HepG2 (cell line): ENCODE measurements around the gene R3HDM4. TPM values are rescaled to one million over a fixed set of nuclear protein-coding genes. Genes with fewer than 3 reads are reported as not detected.
A peak's percentile ranks its signal among the peaks of the same experiment; 100 is the strongest.

Experiments used
- CCDC6 ChIP-seq: sonication (generic); formaldehyde crosslinking; IDR thresholded peaks from 2 replicates; pipeline ENCODE4 v1.8.1; 2022; ENCODE audit warnings: mild to moderate bottlenecking, missing genetic modification reagents, moderate library complexity
- DNMT3B ChIP-seq: conservative IDR thresholded peaks from 2 replicates; pipeline ENCODE4 v1.6.1; 2016; ENCODE audit warnings: missing biosample characterization, control low read depth
- HDAC2 ChIP-seq: sonication (generic); formaldehyde crosslinking; IDR thresholded peaks from 2 replicates; pipeline ENCODE4 v1.4.0; 2020; ENCODE audit warnings: missing genetic modification reagents
- JARID2 ChIP-seq: sonication (generic); formaldehyde crosslinking; IDR thresholded peaks from 2 replicates; pipeline ENCODE4 v1.8.1; 2023; ENCODE audit warnings: missing genetic modification reagents, inconsistent platforms; ENCODE audit not compliant: insufficient replicate concordance
- KDM5B ChIP-seq: sonication (generic); formaldehyde crosslinking; IDR thresholded peaks from 2 replicates; pipeline ENCODE4 v1.4.0; 2020; ENCODE audit warnings: missing genetic modification reagents, mild to moderate bottlenecking, borderline replicate concordance
- MEF2D ChIP-seq: sonication (generic); formaldehyde crosslinking; IDR thresholded peaks from 2 replicates; pipeline ENCODE4 v1.5.1; 2020; ENCODE audit warnings: mild to moderate bottlenecking, missing genetic modification reagents
- NKX3-1 ChIP-seq: sonication (generic); formaldehyde crosslinking; IDR thresholded peaks from 2 replicates; pipeline ENCODE4 v1.5.0; 2020; ENCODE audit warnings: missing genetic modification reagents
- SNAI1 ChIP-seq: sonication (generic); formaldehyde crosslinking; IDR thresholded peaks from 2 replicates; pipeline ENCODE4 v1.5.0; 2020; ENCODE audit warnings: mild to moderate bottlenecking, missing genetic modification reagents, borderline replicate concordance
- TCF7 ChIP-seq: sonication (generic); IDR thresholded peaks from 2 replicates; pipeline ENCODE4 v1.6.1; 2016; ENCODE audit warnings: antibody characterized with exemption, low read depth
- TOPORS ChIP-seq: sonication (generic); formaldehyde crosslinking; IDR thresholded peaks from 2 replicates; pipeline ENCODE4 v1.8.0; 2023; ENCODE audit warnings: mild to moderate bottlenecking, missing genetic modification reagents
- ZNF232 ChIP-seq: sonication (generic); formaldehyde crosslinking; IDR thresholded peaks from 2 replicates; pipeline ENCODE4 v1.4.0; 2020; ENCODE audit warnings: missing genetic modification reagents, borderline replicate concordance
- ZNF430 ChIP-seq: sonication (generic); formaldehyde crosslinking; IDR thresholded peaks from 2 replicates; pipeline ENCODE4 v1.9.0; 2021; ENCODE audit warnings: mild to moderate bottlenecking, missing genetic modification reagents
- ZNF746 ChIP-seq: sonication (generic); formaldehyde crosslinking; IDR thresholded peaks from 2 replicates; pipeline ENCODE4 v1.8.0; 2022; ENCODE audit warnings: mild to moderate bottlenecking, missing genetic modification reagents
- polyA plus RNA-seq, 8 experiments: library from polyadenylated mRNA; depleted of rRNA in 3 of 8; stranded (reverse) in 7 of 8; unstranded in 1 of 8; fragments of >200 nt; fragmentation: Illumina TruSeq in 4 of 8; extraction: Trizol in 4 of 8; gene quantifications; 2 replicates each; pipeline versions ENCODE4 v1.2.1 to v1.2.3, GENCODE V29; 2011 to 2016; ENCODE audit warnings: low read depth in 4 of 8, missing spikeins in 1 of 8, mixed read lengths in 1 of 8; ENCODE audit not compliant: insufficient read depth in 1 of 8
- total RNA-seq, 5 experiments: library from RNA; depleted of rRNA; stranded (reverse); fragments of >200 nt; fragmentation: Illumina TruSeq; extraction: Trizol; gene quantifications; 2 replicates each; pipeline ENCODE4 v1.2.3, GENCODE V29; 2016; ENCODE audit warnings: low read depth in 1 of 5
- TF ChIP-seq, protein P1 (sequence below): sonication (generic); formaldehyde crosslinking; IDR thresholded peaks from 2 replicates; pipeline ENCODE4 v1.4.0; 2020; ENCODE audit warnings: missing genetic modification reagents, borderline replicate concordance
- TF ChIP-seq, protein P2 (sequence below): sonication (generic); formaldehyde crosslinking; conservative IDR thresholded peaks from 2 replicates; pipeline ENCODE4 v1.4.0; 2020; ENCODE audit warnings: missing genetic modification reagents
- TF ChIP-seq, protein P3 (sequence below): sonication (generic); formaldehyde crosslinking; IDR thresholded peaks from 2 replicates; pipeline ENCODE4 v1.4.0; 2020; ENCODE audit warnings: missing genetic modification reagents
- TF ChIP-seq, protein P4 (sequence below): sonication (generic); formaldehyde crosslinking; IDR thresholded peaks from 2 replicates; pipeline ENCODE4 v1.4.0; 2020; ENCODE audit warnings: missing genetic modification reagents

R3HDM4 gene
- total and polyA plus RNA-seq, 2 of the 13 experiments (the other 11 are each of a cell fraction or from before 2014, with no cell fraction given) = 26.2 to 26.9 TPM

DNA sequence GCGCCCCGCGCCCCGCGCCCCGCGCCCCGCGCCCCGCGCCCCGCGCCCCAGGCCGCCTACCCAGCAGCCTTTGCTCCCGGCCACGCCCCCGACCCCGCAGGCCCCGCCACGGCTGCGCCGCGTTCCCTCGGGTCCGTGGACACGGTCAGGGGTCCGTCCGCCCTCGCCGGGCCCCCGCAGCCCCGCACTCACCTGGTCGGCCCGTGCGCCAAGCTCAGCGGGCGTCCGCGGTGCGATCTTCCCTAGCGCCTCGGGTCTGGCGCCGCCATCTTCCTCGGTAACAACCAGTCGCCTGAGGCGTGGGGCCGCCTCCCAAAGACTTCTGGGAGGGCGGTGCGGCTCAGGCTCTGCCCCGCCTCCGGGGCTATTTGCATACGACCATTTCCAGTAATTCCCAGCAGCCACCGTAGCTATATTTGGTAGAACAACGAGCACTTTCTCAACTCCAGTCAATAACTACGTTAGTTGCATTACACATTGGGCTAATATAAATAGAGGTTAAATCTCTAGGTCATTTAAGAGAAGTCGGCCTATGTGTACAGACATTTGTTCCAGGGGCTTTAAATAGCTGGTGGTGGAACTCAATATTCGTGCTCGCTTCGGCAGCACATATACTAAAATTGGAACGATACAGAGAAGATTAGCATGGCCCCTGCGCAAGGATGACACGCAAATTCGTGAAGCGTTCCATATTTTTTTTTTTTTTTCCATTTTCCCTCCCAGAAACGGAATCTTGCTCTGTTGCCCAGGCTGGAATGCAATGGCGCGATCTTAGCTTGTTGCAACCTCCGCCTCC, 19.9 kb downstream of the R3HDM4 start, which contains the start of the genes MED16 and RNU6-9 (continued):
- TF ChIP-seq, protein P1, sequence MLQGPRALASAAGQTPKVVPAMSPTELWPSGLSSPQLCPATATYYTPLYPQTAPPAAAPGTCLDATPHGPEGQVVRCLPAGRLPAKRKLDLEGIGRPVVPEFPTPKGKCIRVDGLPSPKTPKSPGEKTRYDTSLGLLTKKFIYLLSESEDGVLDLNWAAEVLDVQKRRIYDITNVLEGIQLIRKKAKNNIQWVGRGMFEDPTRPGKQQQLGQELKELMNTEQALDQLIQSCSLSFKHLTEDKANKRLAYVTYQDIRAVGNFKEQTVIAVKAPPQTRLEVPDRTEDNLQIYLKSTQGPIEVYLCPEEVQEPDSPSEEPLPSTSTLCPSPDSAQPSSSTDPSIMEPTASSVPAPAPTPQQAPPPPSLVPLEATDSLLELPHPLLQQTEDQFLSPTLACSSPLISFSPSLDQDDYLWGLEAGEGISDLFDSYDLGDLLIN = no peak
- no peak for TF ChIP-seq SNAI1 (CRISPR knock-in tag)
- 0 out of 2 replicates have a peak, but pooled peaks have one; percentile 31 for TF ChIP-seq ZNF232
- TF ChIP-seq JARID2 = no peak
- no peak for TF ChIP-seq ZNF746 (CRISPR knock-in tag)
- TF ChIP-seq KDM5B = peak; percentile 58; the same call in 1 of the 2 replicates
- 0 out of 2 replicates have a peak, but pooled peaks have one; percentile 31 for TF ChIP-seq DNMT3B (CRISPR knock-in tag)
- TF ChIP-seq CCDC6 = 0 out of 2 replicates have a peak, but pooled peaks have one; percentile 14
- TF ChIP-seq, protein P2, sequence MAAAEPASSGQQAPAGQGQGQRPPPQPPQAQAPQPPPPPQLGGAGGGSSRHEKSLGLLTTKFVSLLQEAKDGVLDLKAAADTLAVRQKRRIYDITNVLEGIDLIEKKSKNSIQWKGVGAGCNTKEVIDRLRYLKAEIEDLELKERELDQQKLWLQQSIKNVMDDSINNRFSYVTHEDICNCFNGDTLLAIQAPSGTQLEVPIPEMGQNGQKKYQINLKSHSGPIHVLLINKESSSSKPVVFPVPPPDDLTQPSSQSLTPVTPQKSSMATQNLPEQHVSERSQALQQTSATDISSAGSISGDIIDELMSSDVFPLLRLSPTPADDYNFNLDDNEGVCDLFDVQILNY = peak; percentile 51; the same call in 1 of the 2 replicates
- TF ChIP-seq, protein P3, sequence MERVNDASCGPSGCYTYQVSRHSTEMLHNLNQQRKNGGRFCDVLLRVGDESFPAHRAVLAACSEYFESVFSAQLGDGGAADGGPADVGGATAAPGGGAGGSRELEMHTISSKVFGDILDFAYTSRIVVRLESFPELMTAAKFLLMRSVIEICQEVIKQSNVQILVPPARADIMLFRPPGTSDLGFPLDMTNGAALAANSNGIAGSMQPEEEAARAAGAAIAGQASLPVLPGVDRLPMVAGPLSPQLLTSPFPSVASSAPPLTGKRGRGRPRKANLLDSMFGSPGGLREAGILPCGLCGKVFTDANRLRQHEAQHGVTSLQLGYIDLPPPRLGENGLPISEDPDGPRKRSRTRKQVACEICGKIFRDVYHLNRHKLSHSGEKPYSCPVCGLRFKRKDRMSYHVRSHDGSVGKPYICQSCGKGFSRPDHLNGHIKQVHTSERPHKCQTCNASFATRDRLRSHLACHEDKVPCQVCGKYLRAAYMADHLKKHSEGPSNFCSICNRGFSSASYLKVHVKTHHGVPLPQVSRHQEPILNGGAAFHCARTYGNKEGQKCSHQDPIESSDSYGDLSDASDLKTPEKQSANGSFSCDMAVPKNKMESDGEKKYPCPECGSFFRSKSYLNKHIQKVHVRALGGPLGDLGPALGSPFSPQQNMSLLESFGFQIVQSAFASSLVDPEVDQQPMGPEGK (CRISPR knock-in tag) = peak; percentile 48; the same call in 1 of the 2 replicates
- TF ChIP-seq TOPORS = 0 out of 2 replicates have a peak, but pooled peaks have one; percentile 29
- TF ChIP-seq TCF7 = no peak
- TF ChIP-seq MEF2D (CRISPR knock-in tag) = no peak
- peak; percentile 40; the same call in 1 of the 2 replicates for TF ChIP-seq HDAC2 (CRISPR knock-in tag)
- TF ChIP-seq, protein P4, sequence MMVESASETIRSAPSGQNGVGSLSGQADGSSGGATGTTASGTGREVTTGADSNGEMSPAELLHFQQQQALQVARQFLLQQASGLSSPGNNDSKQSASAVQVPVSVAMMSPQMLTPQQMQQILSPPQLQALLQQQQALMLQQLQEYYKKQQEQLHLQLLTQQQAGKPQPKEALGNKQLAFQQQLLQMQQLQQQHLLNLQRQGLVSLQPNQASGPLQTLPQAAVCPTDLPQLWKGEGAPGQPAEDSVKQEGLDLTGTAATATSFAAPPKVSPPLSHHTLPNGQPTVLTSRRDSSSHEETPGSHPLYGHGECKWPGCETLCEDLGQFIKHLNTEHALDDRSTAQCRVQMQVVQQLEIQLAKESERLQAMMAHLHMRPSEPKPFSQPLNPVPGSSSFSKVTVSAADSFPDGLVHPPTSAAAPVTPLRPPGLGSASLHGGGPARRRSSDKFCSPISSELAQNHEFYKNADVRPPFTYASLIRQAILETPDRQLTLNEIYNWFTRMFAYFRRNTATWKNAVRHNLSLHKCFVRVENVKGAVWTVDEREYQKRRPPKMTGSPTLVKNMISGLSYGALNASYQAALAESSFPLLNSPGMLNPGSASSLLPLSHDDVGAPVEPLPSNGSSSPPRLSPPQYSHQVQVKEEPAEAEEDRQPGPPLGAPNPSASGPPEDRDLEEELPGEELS = peak; percentile 39; the same call in 1 of the 2 replicates
- 0 out of 2 replicates have a peak, but pooled peaks have one; percentile 58 for TF ChIP-seq NKX3-1 (CRISPR knock-in tag)
- peak; percentile 63; the same call in 1 of the 2 replicates for TF ChIP-seq ZNF430 (CRISPR knock-in tag)
